H54 (cell line): Measurements from ENCODE around the gene PPP4R2.
A peak's percentile ranks its signal among the peaks of the same experiment; 100 is the strongest.
"Not testable (repeated sequence)": the region's sequence is repeated elsewhere in the genome, so short reads cannot be mapped to it uniquely, and the experiment has no call there.

Experiments
- DNase-seq: peaks from one replicate; pipeline ENCODE4 v3.0.0; 2011; ENCODE audit warnings: low spot score, mixed read lengths; ENCODE audit not compliant: insufficient read length
- FAIRE-seq: peaks from 3 replicates; lab custom pipeline; 2011; peaks lifted over from hg19 to GRCh38; lab: Jason Lieb, UNC
- POLR2A ChIP-seq: IDR thresholded peaks from 2 replicates; pipeline ENCODE4 v1.6.1; 2011; ENCODE audit warnings: low read depth, mild to moderate bottlenecking, low read length

Gene PPP4R2

DNA sequence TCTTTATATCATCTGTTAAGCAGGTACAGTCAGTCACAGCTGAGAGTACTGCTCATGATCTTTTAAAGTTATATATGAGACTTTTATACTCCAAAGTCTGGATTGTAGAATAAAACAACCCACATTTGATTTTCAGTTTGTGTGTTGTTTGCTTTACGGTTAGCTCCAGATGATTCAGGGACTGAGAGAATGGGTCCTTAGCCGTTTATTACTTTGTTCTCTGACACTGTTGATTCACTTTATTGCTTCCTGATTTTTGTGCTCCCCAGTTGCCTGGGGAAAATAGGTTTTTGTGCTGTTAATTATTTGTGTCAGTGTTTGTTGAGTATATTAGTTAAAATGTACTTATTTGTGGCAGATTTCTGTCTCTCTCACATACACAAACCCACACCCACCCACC, 56.2 kb downstream of the PPP4R2 start:
- FAIRE-seq: no peak
- TF ChIP-seq POLR2A: no peak
- no peak for DNase-seq

DNA sequence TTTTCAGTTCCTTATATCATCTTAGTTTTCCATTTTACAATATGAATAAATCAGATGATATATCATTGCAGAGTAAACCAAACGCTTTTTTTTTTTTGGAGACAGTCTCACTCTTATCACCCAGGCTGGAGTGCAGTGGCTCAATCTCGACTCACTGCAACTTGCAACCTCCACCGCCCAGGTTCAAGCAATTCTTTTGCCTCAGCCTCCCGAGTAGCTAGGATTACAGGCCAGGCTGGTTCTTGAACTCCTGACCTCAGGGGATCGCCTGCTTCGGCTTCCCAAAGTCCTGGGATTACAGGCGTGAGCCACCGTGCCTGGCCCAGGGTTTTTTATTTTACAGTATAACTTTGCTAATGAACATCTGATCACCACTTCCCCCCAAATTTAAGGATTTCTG, 59.0 kb downstream of the PPP4R2 start:
- no peak for TF ChIP-seq POLR2A
- no peak for DNase-seq
- no peak for FAIRE-seq

DNA sequence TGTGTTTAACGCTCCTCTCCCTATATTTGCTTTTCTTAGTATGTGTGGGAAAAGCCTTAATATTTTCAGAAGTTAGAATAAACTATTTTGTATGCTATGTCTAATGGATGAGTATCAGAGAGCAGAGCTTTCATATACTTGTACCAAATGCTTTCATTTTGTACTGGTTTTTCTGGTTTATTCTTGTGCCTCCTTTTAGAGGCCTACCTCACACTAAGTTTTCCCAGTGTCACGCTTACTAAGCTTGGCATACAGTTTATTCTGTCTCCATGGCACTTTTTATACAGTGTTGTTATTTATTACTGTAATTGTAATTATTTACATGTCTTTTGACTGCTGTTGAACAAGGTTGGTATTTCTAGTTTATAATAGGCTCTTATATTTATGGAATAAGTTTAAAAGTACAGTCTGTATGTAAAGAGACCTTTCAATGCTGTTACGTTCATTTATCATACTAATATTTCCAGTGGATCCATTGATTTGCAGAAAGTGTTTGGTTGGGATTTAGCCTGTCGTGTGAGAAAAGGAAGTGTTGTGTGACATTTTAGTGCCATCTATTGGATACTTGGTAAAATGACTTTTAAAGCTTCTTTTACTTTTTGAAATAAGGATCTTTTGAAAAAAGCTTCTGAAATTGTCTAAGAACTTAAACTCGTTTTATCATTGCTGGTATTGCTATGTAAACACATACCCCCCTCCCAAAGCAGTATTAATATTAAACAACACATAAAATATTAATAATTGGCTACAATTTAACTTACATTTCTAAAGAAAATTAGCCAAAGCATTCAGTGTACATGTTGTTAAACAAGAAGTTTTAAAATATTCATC, 59.6 kb downstream of the PPP4R2 start:
- DNase-seq: no peak
- FAIRE-seq: peak; percentile 64
- no peak for TF ChIP-seq POLR2A

DNA sequence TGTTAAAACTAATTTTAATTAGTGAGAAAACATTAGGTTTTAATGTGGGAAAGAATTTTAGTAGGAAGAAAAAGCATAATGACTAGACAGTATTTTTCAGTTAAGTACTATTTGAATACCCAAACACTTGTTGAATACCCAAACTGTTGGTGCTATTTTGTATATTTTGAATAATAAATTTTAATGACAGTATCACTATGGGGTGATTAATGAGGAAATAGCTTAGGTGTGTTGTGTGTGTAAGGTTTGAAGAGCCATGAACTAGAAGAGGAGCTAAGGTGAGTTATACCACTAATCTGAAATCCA, 60.2 kb downstream of the PPP4R2 start:
- FAIRE-seq: no peak

DNA sequence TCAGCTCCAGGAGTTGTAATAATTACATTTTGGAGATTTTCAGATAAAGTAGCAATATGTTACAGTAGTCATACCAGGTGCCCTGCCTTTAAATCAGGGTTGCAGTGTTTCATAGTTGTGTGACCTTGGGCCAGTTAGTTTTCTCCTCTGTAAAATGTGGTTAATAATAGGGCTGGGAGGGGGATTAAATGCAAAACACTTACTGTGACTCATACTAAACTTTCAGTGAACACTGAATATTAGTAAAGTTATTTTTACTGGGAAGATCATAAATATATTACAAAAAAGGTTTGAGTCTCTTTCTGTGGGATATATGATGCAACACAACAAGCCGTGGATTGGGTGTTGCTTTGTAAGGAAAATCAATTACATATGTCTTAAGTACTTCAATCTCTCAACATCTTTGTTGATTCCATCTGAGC, 63.7 kb downstream of the PPP4R2 start:
- DNase-seq (no peak), FAIRE-seq (no peak)
- TF ChIP-seq POLR2A: no peak

More for the DNA sequence above, 60.2 kb downstream of the PPP4R2 start:
- no peak for TF ChIP-seq POLR2A
- no peak for DNase-seq

DNA sequence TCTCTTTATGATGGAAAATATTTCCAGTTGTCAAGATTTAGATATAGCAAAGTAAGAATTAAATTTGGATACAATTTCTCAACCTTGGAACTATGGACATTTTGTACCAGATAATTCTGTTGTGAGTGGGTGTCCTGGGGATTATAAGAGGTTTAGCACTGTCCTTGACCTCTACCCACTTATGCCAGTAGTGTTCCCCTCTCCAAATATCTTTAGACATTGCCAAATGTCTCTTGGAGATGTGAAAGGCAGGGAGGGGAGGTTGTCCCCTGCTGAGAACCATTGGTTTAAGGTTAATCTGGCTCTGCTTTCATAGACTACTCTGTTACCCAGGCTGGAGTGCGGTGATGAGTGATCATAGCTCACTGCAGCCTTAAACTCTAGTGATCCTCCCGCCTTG, 64.8 kb downstream of the PPP4R2 start, which contains the start of gene EBLN2:
Gene EBLN2 (plus strand): TSS at position 244 of the 400 bp plus-strand sequence. CDS start 423 bp downstream, outside the sequence.
- no peak for TF ChIP-seq POLR2A
- FAIRE-seq: no peak
- DNase-seq: no peak

DNA sequence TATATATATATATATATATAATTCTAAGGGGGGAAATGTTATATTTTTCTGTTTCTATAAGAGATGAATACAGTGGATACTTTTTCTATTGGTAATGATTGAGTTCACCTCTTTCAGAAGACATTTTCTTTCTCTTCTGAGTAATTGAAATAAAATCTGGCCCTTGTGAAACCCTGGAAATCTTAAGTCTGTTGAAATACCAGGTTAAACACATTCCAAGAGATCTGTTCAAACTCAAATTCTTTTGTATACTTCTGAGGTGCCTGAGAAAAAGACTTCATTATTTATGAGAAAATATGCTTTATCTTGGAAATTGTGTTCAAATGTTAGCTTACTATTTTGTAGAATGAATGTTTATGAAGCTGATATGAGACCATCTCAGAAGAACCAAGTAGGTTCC, 69.6 kb downstream of the PPP4R2 start:
- FAIRE-seq: peak; percentile 30
- not testable (repeated sequence) for DNase-seq

DNA sequence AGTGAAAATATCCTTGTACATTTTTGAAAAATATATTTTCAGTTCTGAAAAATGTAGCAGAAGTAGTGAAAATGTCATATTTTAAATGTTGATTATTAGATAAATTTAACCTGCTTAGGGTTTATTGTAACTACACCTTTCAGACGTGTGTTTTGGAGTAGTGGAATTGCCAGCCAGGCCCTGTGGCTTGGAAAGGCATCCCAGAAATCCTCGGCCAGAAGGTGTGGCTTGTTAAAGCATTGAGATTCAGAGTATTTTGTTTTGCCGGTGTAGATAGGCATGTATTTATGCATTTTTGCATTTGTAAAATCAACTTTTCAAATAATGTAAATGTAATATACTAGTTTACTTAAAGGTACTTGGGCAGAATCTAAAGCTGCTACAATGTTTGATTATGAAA, 71.8 kb downstream of the PPP4R2 start:
- DNase-seq: no peak
- no peak for TF ChIP-seq POLR2A
- FAIRE-seq: no peak

DNA sequence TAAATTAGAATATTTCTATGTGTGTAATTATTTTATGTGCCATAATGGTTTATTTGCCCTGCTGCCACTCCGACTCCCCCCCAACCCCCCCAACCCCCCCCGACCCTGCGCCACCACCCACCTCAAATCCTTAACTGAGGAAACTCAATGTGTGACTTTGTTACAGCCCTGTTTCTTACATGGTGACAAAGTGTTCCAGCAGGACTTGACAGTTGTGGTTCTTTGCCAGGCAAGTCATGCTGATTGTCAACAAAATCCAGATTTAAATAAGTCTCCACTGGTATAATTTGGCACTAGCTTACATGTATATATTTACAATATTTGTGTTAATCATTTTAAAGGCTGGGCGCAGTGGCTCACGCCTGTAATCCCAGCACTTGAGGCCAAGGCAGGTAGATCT, 72.6 kb downstream of the PPP4R2 start:
- DNase-seq: no peak
- FAIRE-seq: no peak
- no peak for TF ChIP-seq POLR2A

DNA sequence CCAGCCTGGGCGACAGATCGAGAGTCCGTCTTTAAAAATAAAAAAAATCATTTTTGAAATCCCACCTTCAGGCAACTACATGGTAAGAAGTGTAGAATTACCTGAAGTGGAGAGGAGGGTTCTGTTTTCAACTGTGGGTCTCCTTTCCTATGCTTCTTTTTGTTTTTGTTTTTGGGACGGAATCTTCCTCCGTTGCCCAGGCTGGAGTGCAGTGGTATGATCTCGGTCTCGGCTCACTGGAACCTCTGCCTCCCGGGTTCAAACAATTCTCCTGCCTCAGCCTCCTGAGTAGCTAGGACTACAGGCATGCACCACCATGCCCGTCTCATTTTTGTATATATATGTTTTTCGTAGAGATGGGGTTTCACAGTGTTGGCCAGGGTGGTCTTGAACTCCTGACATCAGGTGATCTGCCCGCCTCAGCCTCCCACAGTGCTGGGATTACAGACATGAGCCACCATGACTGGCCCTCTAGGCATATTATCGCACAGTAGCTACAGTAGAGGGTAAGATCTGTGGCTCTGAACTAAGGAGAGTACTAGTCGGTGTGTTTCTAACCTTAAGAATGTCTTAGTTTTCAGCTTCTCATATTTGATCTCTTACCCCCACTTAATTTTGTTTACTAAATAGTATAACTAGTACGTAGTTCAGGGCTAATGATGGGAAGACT, 73.3 kb downstream of the PPP4R2 start:
- TF ChIP-seq POLR2A: no peak

DNA sequence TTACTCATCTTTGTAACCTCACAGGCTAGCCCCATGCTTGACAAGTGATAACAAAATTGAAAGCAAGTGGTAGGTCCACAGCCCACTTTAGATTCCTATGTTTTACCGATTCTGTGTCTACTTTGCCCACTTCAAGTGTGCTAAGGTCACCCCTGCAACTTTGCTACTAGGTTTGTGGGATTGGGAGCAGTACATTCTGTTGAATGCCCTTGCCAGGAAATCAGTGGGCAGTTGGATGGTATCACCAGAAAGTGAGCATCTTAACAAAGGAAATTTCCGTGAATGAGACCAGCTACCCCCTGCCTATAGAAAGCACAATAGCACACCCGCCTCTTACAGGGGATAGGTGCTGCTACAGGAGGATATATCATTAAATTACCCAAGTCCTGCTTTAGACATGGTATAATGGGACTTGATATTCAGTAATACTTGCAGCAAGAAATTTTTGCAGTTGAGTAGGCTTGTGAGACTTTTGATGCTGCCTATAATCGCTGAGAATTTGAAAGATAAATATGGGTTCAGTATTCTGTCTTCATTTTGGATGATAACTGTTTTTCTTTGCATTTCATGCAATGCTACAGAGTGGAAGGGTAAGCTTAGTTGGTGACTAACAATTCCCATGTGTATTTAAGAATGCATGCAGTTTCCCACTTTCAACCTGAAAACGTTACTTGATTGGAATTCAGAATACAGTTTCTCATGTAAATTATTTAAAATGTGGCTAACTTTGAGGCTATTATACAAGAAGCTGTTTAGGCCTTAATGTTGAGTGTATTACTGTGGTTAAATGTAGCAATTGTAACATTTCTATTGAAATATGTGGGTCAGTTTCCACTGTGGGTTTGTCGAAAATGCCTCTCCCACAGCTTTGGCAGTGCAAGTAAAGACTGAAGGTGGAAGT, 74.3 kb downstream of the PPP4R2 start:
- DNase-seq (no peak), FAIRE-seq (peak; percentile 20)
- no peak for TF ChIP-seq POLR2A

More for the DNA sequence above, 73.3 kb downstream of the PPP4R2 start:
- no peak for DNase-seq
- no peak for FAIRE-seq

DNA sequence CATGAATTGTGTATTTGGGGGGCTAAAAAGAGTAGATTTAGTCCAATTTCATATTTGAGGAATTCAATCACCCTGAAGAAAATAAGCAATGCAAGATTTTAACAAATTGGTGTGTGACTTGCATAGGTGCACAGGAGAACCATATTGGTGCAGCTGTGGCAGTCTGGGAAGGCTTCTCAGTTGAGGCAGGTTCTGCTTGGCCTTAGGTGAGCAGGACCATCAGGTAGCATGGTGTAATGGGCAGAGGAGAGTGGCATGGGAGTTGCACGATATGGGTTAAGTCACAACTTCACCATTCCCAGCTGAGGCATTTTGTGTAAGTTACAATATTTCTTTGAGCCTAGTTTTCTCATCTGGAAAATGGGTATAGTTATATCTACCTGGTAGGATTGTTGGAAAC, 75.3 kb downstream of the PPP4R2 start:
- FAIRE-seq (no peak), DNase-seq (no peak)
- TF ChIP-seq POLR2A: no peak

DNA sequence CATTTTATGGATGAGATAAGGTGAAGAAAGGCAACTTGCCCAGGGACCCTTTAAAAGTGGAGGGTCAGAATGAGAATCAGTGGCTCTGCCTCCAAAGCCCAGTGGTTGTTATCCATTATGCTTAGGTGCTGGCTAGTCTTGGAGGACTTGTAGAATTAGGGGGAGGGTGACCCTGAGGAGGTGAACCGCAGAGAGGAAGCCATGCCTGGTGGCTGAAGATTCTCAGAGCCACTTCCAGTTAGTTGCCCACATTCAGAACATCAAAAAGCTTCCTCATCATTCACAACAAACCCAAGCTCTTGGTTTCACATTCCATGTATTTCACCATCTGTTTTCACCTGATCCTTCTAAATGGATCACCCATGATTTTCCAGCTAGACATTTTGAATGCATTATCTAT, 76.0 kb downstream of the PPP4R2 start:
- no peak for FAIRE-seq
- no peak for TF ChIP-seq POLR2A
- no peak for DNase-seq

DNA sequence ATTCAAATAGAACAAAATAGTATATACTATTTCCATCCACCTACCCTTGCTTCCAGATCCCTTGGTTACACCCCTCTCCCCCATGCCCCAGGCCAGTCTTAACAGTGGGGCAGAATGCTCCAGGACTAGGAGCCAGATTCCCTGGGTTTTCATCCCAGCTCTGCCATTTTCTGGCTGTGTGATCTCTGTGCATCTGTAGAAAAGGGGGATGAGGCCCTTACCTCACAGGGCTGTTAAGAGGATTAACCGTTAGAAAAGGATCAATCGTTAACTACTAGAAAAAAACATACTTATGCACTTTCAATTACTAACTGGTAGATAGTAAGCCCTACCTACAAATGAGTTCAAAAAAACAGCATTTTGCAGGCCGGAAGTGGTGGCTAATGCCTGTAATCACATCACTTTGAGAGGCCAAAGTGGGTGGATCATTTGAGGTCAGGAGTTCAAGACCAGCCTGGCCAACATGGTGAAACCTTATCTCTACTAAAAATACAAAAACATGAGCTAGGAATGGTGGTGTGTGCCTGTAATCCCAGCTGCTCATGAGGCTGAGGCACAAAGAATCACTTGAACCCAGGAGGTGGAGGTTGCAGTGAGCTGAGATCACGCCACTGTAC, 76.6 kb downstream of the PPP4R2 start:
- no peak for DNase-seq
- FAIRE-seq: no peak
- TF ChIP-seq POLR2A: no peak
